Measurements from ENCODE around the gene RAPGEFL1. TPM values are rescaled to one million over a fixed set of nuclear protein-coding genes. Genes with fewer than 3 reads are reported as not detected.

Gene RAPGEFL1
- total RNA-seq, 1 donor from 2014 or later: 7.0 TPM

DNA sequence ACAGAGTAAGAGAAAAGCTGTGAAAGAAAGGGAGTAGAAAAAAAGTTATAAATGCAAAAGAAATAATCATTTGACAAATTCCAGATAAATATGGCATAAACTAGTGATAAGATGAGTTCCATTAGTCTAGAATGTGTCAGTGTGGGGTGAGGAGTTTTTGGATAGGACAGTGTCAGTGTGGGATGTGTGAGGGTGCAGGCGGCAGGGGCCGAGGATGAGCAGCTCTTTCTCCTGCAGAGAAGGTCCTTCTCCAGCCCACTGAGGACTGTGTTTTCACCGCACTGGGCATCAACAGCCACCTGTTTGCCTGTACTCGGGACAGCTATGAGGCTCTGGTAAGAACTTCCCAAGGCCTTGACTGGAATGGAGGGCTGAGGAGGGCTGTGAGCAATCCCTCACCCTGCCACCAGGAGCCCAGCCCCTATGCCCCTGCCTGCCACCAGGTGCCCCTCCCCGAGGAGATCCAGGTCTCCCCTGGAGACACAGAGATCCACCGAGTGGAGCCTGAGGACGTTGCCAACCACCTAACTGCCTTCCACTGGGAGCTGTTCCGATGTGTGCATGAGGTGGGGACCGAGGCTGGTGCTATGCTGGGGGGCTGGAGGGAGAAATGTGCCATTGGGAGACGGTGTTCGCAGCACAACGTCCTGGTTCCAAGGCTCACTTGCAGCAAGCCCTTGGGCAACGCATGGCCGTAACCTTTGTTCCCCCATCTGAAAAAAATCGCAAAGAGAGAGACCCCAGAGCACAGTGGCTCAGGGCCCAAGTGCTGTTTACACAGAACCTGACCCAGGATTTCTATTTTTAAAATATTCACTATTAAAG, 13.1 kb downstream of the RAPGEFL1 start:
- Histone ChIP-seq H3K4me3 (ENCODE audit: insufficient read depth, low read depth, low read length) (no peak overlapping the region), H3K79me2 (ENCODE audit: insufficient read depth, low read length) (no peaks in the 10 kb centered on the region), H3K36me3 (ENCODE audit: insufficient read depth, low read length) (peaks cover 2% of the 10 kb centered on the region), H4K20me1 (ENCODE audit: insufficient read depth, low read length) (no peaks in the 10 kb centered on the region), H3K4me1 (ENCODE audit: insufficient read depth, low read length) (peaks cover 3% of the 10 kb centered on the region), H3K4me2 (ENCODE audit: low read length) (peak overlapping the region; percentile 88), H3K9me3 (ENCODE audit: insufficient read depth, low read depth, low read length) (no peaks in the 10 kb centered on the region), H3K9ac (ENCODE audit: low read length) (no peak overlapping the region), H2AFZ (ENCODE audit: low read depth, low read length) (no peak overlapping the region), H3K27me3 (ENCODE audit: insufficient read depth, low read length) (no peaks in the 10 kb centered on the region), H3K27ac (ENCODE audit: low read depth, low read length) (no peak overlapping the region)
- DNase-seq (ENCODE audit: low read depth) (no peak), FAIRE-seq (no peak)
- Mint-ChIP-seq H3K4me3 (ENCODE audit: unreplicated experiment) (peak overlapping the region; percentile 56), H3K27me3 (ENCODE audit: low read depth, unreplicated experiment) (peaks cover 1% of the 10 kb centered on the region), H3K4me1 (ENCODE audit: low read depth, unreplicated experiment) (peaks cover 4% of the 10 kb centered on the region), H3K27ac (ENCODE audit: unreplicated experiment) (no peak overlapping the region), H3K36me3 (ENCODE audit: low read depth, unreplicated experiment) (peaks cover 24% of the 10 kb centered on the region), H3K9me3 (ENCODE audit: unreplicated experiment) (no peaks in the 10 kb centered on the region)
- TF ChIP-seq EZH2 (IDR thresholded peaks at IDR 0.05; ENCODE audit: insufficient read depth, low read length) (no peak), CTCF (IDR thresholded peaks at IDR 0.05; ENCODE audit: insufficient read depth, low read depth, low read length) (peak; percentile 2)

GRCh38 chr17:40191237-40192208, 14.3 kb downstream of the RAPGEFL1 start:
- Mint-ChIP-seq H3K4me1 (ENCODE audit: low read depth, unreplicated experiment) (peaks cover 4% of the 10 kb centered on the region), H3K27ac (ENCODE audit: unreplicated experiment) (no peak overlapping the region), H3K4me3 (ENCODE audit: unreplicated experiment) (peak overlapping the region; percentile 77), H3K36me3 (ENCODE audit: low read depth, unreplicated experiment) (peaks cover 24% of the 10 kb centered on the region), H3K9me3 (ENCODE audit: unreplicated experiment) (no peaks in the 10 kb centered on the region), H3K27me3 (ENCODE audit: low read depth, unreplicated experiment) (peaks cover 1% of the 10 kb centered on the region)
- H3K9me3 ChIP-seq (ENCODE audit: insufficient read depth, low read depth, low read length): no peaks in the 10 kb centered on the region
- peaks cover 3% of the 10 kb centered on the region for H3K4me1 ChIP-seq (ENCODE audit: insufficient read depth, low read length)
- H3K79me2 ChIP-seq (ENCODE audit: insufficient read depth, low read length): no peaks in the 10 kb centered on the region
- H4K20me1 ChIP-seq (ENCODE audit: insufficient read depth, low read length): no peaks in the 10 kb centered on the region
- peak overlapping the region; percentile 56 for H3K4me3 ChIP-seq (ENCODE audit: insufficient read depth, low read depth, low read length)
- H3K27me3 ChIP-seq (ENCODE audit: insufficient read depth, low read length): no peaks in the 10 kb centered on the region
- H3K9ac ChIP-seq (ENCODE audit: low read length): peak overlapping the region; percentile 43
- H3K4me2 ChIP-seq (ENCODE audit: low read length): peak overlapping the region; percentile 88
- TF ChIP-seq CTCF (IDR thresholded peaks at IDR 0.05; ENCODE audit: insufficient read depth, low read depth, low read length) (peak; percentile 44), EZH2 (IDR thresholded peaks at IDR 0.05; ENCODE audit: insufficient read depth, low read length) (no peak)
- no peak overlapping the region for H3K27ac ChIP-seq (ENCODE audit: low read depth, low read length)
- DNase-seq (ENCODE audit: low read depth) (peak; percentile 70), FAIRE-seq (peak; percentile 65)
- H3K36me3 ChIP-seq (ENCODE audit: insufficient read depth, low read length): peaks cover 2% of the 10 kb centered on the region
- H2AFZ ChIP-seq (ENCODE audit: low read depth, low read length): peak overlapping the region; percentile 85

Measured in astrocyte (in vitro differentiated cells and primary cell).